Stimulated activated naive CD8-positive, alpha-beta T cell treated with anti-CD3 and anti-CD28 coated beads, Interleukin-15, Interleukin-2, amounts not matched to agents 100 U/mL and 50 U/mL, for 24 hours (primary cell): Measurements from ENCODE around the gene SWI5.

ENCODE experiments used
- ATAC-seq: fragments of 150-1000 bp; cut with Tn5 transposase; one replicate; pipeline ENCODE4 v1.10.0; 2021
- DNase-seq: peaks from one replicate; pipeline ENCODE4 v3.0.0; 2021

Gene SWI5

DNA sequence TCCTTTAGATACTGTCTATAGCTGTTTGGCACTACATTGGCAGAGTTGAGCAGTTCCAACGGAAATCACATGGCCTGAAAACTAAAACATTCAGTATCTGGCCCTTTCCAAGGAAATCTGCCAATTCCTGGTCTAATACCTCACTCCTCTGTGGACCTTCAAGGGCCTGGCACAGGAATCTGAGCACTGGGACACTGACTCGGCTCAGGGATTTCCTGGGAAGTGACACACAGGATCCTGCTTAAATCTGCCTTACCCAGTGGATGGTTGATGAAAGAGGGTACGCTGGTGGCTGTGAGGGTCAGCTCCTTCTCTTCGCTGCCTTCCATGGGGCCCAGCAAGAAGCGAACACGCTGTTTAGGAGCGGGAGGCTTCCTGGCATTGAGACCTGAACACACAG is 45.3 kb downstream of the SWI5 start:
- no peak for ATAC-seq
- DNase-seq = no peak

DNA sequence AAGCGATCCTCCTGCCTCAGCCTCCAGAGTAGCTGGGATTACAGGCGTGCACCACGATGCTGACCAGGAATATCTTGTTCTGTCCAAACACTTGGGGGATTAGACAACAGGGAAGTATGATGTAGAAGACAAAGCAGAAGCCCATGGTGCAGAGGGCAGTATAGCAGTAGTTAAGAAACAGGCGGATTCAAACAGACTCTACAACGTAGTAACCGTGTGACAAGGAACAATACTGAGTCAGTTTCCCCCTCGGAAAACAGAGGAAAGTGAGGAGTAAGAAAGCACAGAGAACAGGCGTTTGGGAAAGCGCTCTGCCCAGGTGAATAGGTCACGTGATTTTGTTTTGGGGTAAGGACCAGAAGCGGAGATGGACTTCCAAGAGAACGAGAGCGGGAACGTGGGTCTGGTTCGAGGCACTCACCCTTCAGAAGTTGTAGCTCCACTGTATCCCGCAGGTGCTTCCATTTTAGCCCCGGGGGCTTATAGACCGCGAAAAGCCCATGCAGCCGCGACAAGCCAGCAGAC is 45.9 kb downstream of the SWI5 start:
- DNase-seq (no peak), ATAC-seq (no peak)

DNA sequence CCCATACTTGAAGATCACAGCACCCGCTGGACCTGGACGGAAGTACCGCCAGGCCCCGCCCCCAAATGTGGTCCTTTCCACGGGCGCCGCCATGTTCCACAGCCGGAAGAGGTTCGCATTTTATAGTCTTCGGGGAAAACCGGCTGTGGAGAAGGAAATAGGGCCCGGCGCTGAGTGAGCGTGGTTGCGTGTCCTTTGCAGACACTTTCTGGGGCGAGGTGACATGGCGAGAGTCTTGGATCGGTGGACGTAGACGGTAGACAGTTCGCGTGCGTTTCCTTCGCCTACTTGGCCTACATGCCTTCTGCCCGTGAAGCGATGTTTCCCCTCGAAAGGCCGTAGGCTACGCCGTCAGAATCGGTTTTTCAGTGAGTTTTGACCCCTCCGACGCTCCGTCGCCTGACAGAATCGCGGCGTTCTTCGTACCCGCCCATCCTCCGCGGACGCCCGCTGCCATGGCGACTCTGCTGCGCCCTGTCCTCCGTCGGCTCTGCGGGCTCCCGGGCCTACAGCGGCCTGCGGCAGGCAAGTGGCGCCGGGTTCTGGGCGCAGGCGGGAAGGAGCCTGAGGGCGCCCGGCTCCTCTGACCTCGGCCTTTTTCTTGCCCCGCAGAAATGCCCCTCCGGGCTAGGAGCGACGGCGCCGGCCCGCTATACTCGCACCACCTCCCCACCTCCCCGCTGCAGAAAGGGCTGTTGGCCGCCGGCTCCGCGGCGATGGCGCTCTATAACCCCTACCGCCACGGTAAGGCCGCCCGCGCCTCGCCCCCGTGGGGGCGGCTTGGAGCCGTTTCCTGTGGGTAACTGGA is 46.5 kb downstream of the SWI5 start, which contains the start of the genes COQ4 and TRUB2:
Gene COQ4, plus strand, starts transcription at position 436 of the 808 bp plus-strand sequence. Its CDS starts 20 bp downstream, at position 456.
Gene TRUB2, minus strand, starts transcription at position 44 of the 808 bp plus-strand sequence. Its CDS starts 39 bp downstream, at position 5.
- peak; percentile 94 for DNase-seq
- ATAC-seq = peak; percentile 86

DNA sequence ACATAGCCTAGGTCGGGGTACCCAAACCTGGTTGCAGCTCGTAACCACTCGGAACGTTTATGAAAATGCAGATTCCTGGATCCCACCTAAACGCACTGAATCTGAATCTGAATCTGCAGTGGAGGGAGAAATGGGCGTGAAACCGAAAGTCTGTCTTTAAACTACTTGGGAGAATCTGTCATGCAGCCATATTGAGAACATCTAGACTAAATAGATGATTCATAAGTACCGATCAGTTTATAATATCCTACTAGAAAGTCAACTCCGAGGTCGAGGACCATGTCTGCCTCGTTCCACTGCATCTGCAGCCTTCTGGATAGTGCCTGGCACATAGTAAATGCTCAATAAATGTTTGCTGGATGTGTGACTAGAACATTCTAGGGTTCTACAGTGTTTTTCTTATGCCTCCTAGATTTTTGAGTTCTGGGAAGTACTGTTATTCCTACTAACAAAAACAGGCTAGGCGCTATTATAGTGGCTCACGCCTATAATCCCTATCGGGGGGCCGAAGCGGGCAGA is 47.2 kb downstream of the SWI5 start:
- DNase-seq (no peak), ATAC-seq (peak; percentile 46)

- DNase-seq (no peak), ATAC-seq (no peak)
These were observed 47.7 kb downstream of the SWI5 start for GRCh38 chr9:128323791-128324190.

DNA sequence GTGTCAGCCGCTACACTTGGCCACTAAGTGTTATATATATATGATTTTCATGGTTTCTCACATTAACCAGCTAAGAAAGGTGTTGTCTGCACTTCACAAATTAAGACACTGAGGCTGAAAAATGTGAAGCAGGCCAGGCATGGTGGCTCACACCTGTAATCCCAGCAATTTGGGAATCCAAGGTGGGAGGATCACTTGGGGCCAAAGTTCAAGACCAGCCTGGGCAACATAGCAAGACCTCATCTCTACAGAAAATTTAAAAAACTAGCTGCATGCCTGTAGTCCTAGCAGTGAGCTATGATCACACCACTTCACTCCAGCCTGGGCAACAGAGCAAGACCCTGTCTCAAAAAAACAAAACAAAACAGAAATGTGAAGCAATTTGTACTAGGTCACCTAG is 48.3 kb downstream of the SWI5 start:
- ATAC-seq = no peak
- DNase-seq = no peak

GRCh38 chr9:128325629-128326028 is 49.6 kb downstream of the SWI5 start:
- DNase-seq (no peak), ATAC-seq (no peak)

GRCh38 chr9:128333451-128333869 is 57.4 kb downstream of the SWI5 start:
- ATAC-seq = no peak
- no peak for DNase-seq

DNA sequence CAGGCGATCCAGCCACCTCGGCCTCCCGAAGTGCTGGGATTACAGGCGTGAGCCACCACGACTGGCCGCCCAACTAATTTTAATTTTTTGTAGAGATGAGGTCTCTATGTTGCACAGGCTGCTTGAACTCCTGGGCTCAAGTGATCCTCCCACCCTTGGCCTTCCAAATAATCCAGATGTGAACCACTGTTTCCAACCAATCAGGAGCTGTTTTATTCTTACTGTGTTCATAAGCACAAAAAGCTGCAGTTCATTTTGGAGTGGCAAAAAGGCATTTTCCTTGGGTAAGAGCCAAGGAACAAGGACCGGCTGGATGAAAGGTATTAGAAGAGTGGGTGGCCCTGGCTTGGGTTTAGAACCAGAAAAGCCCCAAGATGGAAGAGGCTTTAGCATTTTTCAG is 59.1 kb downstream of the SWI5 start:
- ATAC-seq (no peak), DNase-seq (no peak)

GRCh38 chr9:128335914-128336313 is 59.8 kb downstream of the SWI5 start:
- DNase-seq = no peak

GRCh38 chr9:128337936-128338335 is 61.9 kb downstream of the SWI5 start:
- DNase-seq = no peak
- ATAC-seq = no peak

More at GRCh38 chr9:128335914-128336313, 59.8 kb downstream of the SWI5 start:
- ATAC-seq = no peak
